Fibroblast of lung (primary cell): ENCODE data around the gene PIK3C2A. TPM values are rescaled to one million over a fixed set of nuclear protein-coding genes. Genes with fewer than 3 reads are reported as not detected.

Source experiments
- DNase-seq, 2 donors: peaks; one replicate each; pipeline versions ENCODE4 v3.0.0 to v3.0.0-alpha.2; 2010; ENCODE audit warnings: low read depth in 2 of 2
- H2AFZ ChIP-seq: 2 replicates; pipeline ENCODE4 v1.5.1; 2012; ENCODE audit warnings: low read length, control low read depth, inconsistent platforms
- H3K27ac ChIP-seq: 2 replicates; pipeline ENCODE4 v1.5.1; 2011; ENCODE audit warnings: low read length, control low read depth; ENCODE audit not compliant: insufficient read depth
- H3K27me3 ChIP-seq: 2 replicates; pipeline ENCODE4 v1.5.1; 2011; ENCODE audit warnings: mild to moderate bottlenecking, low read length; ENCODE audit not compliant: control insufficient read depth, insufficient read depth
- H3K36me3 ChIP-seq: 2 replicates; pipeline ENCODE4 v1.5.1; 2011; ENCODE audit warnings: low read length; ENCODE audit not compliant: control insufficient read depth, insufficient read depth
- H3K4me1 ChIP-seq: 2 replicates; pipeline ENCODE4 v1.5.1; 2011; ENCODE audit warnings: low read length; ENCODE audit not compliant: control insufficient read depth, insufficient read depth; ENCODE audit errors: extremely low read depth
- H3K4me2 ChIP-seq: 2 replicates; pipeline ENCODE4 v1.5.1; 2011; ENCODE audit warnings: low read length, control low read depth; ENCODE audit not compliant: insufficient read depth; ENCODE audit errors: extremely low read depth
- H3K4me3 ChIP-seq, 4 experiments: fragments of 200-600 bp in 1 of 4; sonication (generic) in 1 of 4; replicated peaks in 1 of 4; 2 replicates each; pipeline ENCODE4 v1.5.1; 2011 to 2016; ENCODE audit warnings: low read length in 4 of 4, low read depth in 3 of 4, mild to moderate bottlenecking in 3 of 4, control low read depth in 2 of 4, inconsistent platforms in 1 of 4, mixed read lengths in 1 of 4; ENCODE audit not compliant: insufficient read depth in 1 of 4; ENCODE audit errors: control extremely low read depth in 1 of 4
- H3K79me2 ChIP-seq: 2 replicates; pipeline ENCODE4 v1.5.1; 2012; ENCODE audit warnings: mild to moderate bottlenecking, low read length, inconsistent platforms; ENCODE audit not compliant: control insufficient read depth, insufficient read depth
- H3K9ac ChIP-seq: 2 replicates; pipeline ENCODE4 v1.5.1; 2011; ENCODE audit warnings: mild to moderate bottlenecking, low read length, control low read depth; ENCODE audit not compliant: insufficient read depth
- H3K9me3 ChIP-seq: 2 replicates; pipeline ENCODE4 v1.5.1; 2012; ENCODE audit warnings: low read depth, low read length; ENCODE audit not compliant: control insufficient read depth, insufficient read depth
- H4K20me1 ChIP-seq: 2 replicates; pipeline ENCODE4 v1.5.1; 2011; ENCODE audit warnings: low read length; ENCODE audit not compliant: control insufficient read depth, insufficient read depth; ENCODE audit errors: extremely low read depth
- CTCF ChIP-seq, 2 donors: IDR thresholded peaks in 1 of 2; conservative IDR thresholded peaks in 1 of 2; 1 replicate in 1 of 2; 2 replicates in 1 of 2; pipeline ENCODE4 v1.5.1; 2011 to 2012; ENCODE audit warnings: low read length in 2 of 2, control low read depth in 1 of 2, inconsistent platforms in 1 of 2, low read depth in 1 of 2, mild to moderate bottlenecking in 1 of 2
- EZH2 ChIP-seq: IDR thresholded peaks from 2 replicates; pipeline ENCODE4 v1.5.1; 2012; ENCODE audit warnings: low read length, control low read depth, mild to moderate bottlenecking; ENCODE audit errors: missing control alignments
- polyA minus RNA-seq: library from RNA; depleted of rRNA, polyadenylated mRNA; stranded (reverse); fragments of >200 nt; gene quantifications from 2 replicates; pipeline ENCODE4 v1.2.3, GENCODE V29; 2011; ENCODE audit warnings: low replicate concordance
- polyA plus RNA-seq, 2 donors: library from polyadenylated mRNA; depleted of rRNA in 1 of 2; stranded (reverse) in 1 of 2; unstranded in 1 of 2; fragments of >200 nt; gene quantifications; 2 replicates each; pipeline ENCODE4 v1.2.1, GENCODE V29; 2011 to 2012; ENCODE audit warnings: missing spikeins in 1 of 2
- total RNA-seq: library from RNA; depleted of rRNA; stranded (reverse); fragments of >200 nt; gene quantifications from 2 replicates; pipeline ENCODE4 v1.2.1, GENCODE V29; 2014

PIK3C2A gene
- total RNA-seq (38.0 and 39.8 TPM in 2 replicates), polyA plus RNA-seq (32.5 and 45.4 TPM in 2 replicates), polyA minus RNA-seq (2.7 and 2.8 TPM in 2 replicates)
- 14.0 and 19.1 TPM in 2 replicates for polyA plus RNA-seq (2012)

GRCh38 chr11:17207317-17208256 lies at the start of gene PIK3C2A:
TSS of gene PIK3C2A (minus strand) at chr11:17207986. CDS start at chr11:17169741, 38,245 bp downstream.
- H3K79me2 ChIP-seq: peaks cover 35% of the 10 kb centered on the region
- peak within 1 kb of the TSS; percentile 88 for H2AFZ ChIP-seq
- H4K20me1 ChIP-seq: no peaks in the 10 kb centered on the region
- peak within 1 kb of the TSS; percentile 91 for H3K9ac ChIP-seq
- no peak for TF ChIP-seq CTCF (conservative IDR thresholded peaks at IDR 0.05 in 1 of 2, IDR thresholded peaks at IDR 0.05 in 1 of 2; ENCODE audit: low read depth in 1 of 2, low read length in 2 of 2)
- TF ChIP-seq EZH2: no peak
- peak within 1 kb of the TSS; percentile 88 to 95 (median 92) for H3K4me3 ChIP-seq
- no peaks in the 10 kb centered on the region for H3K4me1 ChIP-seq
- H3K27ac ChIP-seq: peak within 1 kb of the TSS; percentile 89
- no peaks in the 10 kb centered on the region for H3K36me3 ChIP-seq
- H3K4me2 ChIP-seq: peak within 1 kb of the TSS; percentile 85
- no peaks in the 10 kb centered on the region for H3K27me3 ChIP-seq
- no peaks in the 10 kb centered on the region for H3K9me3 ChIP-seq
- DNase-seq: peak; percentile 91 to 94

- no peaks in the 10 kb centered on the region for H3K9me3 ChIP-seq
- H3K4me3 ChIP-seq: no peak overlapping the region
- no peak overlapping the region for H3K4me2 ChIP-seq
- peak overlapping the region; percentile 60 for H2AFZ ChIP-seq
- H4K20me1 ChIP-seq: no peaks in the 10 kb centered on the region
- H3K27me3 ChIP-seq: no peaks in the 10 kb centered on the region
- no peak for TF ChIP-seq CTCF (conservative IDR thresholded peaks at IDR 0.05 in 1 of 2, IDR thresholded peaks at IDR 0.05 in 1 of 2; ENCODE audit: low read depth in 1 of 2, low read length in 2 of 2)
- TF ChIP-seq EZH2: no peak
- DNase-seq: peak; percentile 67 to 81
- H3K27ac ChIP-seq: peak overlapping the region; percentile 98
- peak overlapping the region; percentile 3 for H3K9ac ChIP-seq
- no peaks in the 10 kb centered on the region for H3K36me3 ChIP-seq
- no peaks in the 10 kb centered on the region for H3K79me2 ChIP-seq
- peaks cover 11% of the 10 kb centered on the region for H3K4me1 ChIP-seq
Measured at GRCh38 chr11:17257196-17257595, 49.4 kb upstream of the PIK3C2A start.

GRCh38 chr11:17256512-17256911 lies 48.7 kb upstream of the PIK3C2A start:
- no peaks in the 10 kb centered on the region for H3K79me2 ChIP-seq
- peak overlapping the region; percentile 98 for H3K27ac ChIP-seq
- DNase-seq: peak; percentile 92 to 98
- H2AFZ ChIP-seq: no peak overlapping the region
- H4K20me1 ChIP-seq: no peaks in the 10 kb centered on the region
- H3K9ac ChIP-seq: peak overlapping the region; percentile 3
- peak overlapping the region in 1 of 4 experiments; percentile 26 for H3K4me3 ChIP-seq
- peak overlapping the region; percentile 17 for H3K4me2 ChIP-seq
- no peaks in the 10 kb centered on the region for H3K36me3 ChIP-seq
- peaks cover 11% of the 10 kb centered on the region for H3K4me1 ChIP-seq
- H3K9me3 ChIP-seq: no peaks in the 10 kb centered on the region
- TF ChIP-seq EZH2 (no peak), CTCF (conservative IDR thresholded peaks at IDR 0.05 in 1 of 2, IDR thresholded peaks at IDR 0.05 in 1 of 2; ENCODE audit: low read depth in 1 of 2, low read length in 2 of 2) (no peak)
- H3K27me3 ChIP-seq: no peaks in the 10 kb centered on the region
